OCI-LY7 (cell line): ENCODE results near the gene ZNF79.

Experiments
- EZH2phosphoT487 ChIP-seq: fragments of 200-600 bp; sonication (generic); IDR thresholded peaks from 2 replicates; pipeline ENCODE4 v1.6.1; 2018; ENCODE audit warnings: low read depth, borderline replicate concordance, mild to moderate bottlenecking, mixed run types, antibody characterized with exemption, low read length, moderate library complexity, mixed read lengths
- TF ChIP-seq, protein P1 (sequence below): fragments of 200-600 bp; sonication (generic); conservative IDR thresholded peaks from 2 replicates; pipeline ENCODE4 v1.5.1; 2014; ENCODE audit warnings: mild to moderate bottlenecking, antibody characterized with exemption, low read length, moderate library complexity, mixed read lengths

- TF ChIP-seq, protein P1, sequence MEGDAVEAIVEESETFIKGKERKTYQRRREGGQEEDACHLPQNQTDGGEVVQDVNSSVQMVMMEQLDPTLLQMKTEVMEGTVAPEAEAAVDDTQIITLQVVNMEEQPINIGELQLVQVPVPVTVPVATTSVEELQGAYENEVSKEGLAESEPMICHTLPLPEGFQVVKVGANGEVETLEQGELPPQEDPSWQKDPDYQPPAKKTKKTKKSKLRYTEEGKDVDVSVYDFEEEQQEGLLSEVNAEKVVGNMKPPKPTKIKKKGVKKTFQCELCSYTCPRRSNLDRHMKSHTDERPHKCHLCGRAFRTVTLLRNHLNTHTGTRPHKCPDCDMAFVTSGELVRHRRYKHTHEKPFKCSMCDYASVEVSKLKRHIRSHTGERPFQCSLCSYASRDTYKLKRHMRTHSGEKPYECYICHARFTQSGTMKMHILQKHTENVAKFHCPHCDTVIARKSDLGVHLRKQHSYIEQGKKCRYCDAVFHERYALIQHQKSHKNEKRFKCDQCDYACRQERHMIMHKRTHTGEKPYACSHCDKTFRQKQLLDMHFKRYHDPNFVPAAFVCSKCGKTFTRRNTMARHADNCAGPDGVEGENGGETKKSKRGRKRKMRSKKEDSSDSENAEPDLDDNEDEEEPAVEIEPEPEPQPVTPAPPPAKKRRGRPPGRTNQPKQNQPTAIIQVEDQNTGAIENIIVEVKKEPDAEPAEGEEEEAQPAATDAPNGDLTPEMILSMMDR, result no peak
- no peak for TF ChIP-seq EZH2phosphoT487
Observed at GRCh38 chr9:127382541-127382940, 41.6 kb upstream of the ZNF79 start.
